Activated CD8-positive, alpha-beta memory T cell treated with anti-CD3 and anti-CD28 coated beads, Interleukin-2, amount 50 U/mL, for 1 hour (primary cell): ENCODE measurements around the gene ATG14.
"Not testable (repeated sequence)": the region's sequence is repeated elsewhere in the genome, so short reads cannot be mapped to it uniquely, and the experiment has no call there.

Experiments used
- DNase-seq: peaks from one replicate; pipeline ENCODE4 v3.0.0-alpha.2; 2020; ENCODE audit errors: extremely low read depth

Gene ATG14

DNA sequence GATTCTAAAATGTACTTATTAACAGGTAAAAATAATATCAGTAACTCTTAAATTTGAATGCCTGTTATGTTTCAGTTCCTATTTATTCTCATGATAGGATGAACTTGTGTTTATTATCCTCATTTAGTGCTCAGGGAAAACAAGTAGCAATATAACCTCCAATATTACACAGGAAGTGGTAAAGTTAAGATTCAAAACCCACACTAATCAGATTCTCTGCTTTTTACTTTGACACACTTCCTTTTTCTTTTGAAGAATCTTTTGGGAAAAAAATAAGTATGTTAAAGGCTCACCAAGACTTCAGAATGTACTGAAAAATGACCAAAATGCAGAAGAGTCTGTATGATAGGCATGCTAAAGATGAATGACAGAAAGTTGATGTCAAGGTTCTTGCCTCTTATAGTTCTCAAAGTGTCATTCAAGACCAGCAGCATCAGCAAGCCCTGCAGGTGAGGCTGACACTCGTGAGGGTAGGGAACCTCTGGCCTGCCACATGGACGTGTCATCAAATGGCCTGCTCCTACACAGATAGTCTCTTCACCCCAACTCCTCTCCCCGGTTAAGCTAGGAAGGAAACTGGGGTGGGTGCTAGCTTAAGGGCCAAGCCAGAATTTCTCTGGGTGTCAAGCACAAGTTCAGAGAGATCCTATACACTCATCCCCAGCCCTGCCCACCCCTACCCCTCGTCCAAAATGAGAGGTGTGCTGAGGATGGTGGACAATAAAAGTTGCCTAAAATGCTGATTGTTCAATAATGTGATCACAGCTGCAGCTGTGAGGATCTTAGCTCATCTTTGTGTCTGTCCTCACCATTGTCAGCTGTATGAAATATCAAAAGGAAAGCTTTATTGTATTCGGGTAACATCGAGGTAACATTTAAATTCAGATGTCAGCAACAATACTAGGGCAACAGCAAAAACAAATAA, 22.5 kb upstream of the ATG14 start:
- no peak for DNase-seq

DNA sequence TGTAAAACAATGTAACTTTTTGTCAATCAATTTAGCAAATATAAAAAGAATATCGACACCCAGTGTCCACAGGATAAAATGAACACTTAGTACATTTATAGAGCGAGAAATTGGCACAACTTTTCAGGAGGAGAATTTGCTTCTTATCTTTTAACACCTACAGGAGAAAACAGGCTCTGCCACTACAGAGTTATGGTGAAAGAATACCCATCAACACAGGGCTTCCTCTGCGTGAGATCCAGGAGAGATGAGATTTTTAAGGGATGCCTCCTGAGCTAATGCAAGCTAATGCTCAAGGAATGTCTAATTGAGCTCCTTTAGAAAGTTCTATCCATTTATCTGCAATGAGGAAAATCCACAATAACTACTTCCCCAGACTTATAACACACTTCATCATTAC, 21.0 kb upstream of the ATG14 start:
- no peak for DNase-seq

DNA sequence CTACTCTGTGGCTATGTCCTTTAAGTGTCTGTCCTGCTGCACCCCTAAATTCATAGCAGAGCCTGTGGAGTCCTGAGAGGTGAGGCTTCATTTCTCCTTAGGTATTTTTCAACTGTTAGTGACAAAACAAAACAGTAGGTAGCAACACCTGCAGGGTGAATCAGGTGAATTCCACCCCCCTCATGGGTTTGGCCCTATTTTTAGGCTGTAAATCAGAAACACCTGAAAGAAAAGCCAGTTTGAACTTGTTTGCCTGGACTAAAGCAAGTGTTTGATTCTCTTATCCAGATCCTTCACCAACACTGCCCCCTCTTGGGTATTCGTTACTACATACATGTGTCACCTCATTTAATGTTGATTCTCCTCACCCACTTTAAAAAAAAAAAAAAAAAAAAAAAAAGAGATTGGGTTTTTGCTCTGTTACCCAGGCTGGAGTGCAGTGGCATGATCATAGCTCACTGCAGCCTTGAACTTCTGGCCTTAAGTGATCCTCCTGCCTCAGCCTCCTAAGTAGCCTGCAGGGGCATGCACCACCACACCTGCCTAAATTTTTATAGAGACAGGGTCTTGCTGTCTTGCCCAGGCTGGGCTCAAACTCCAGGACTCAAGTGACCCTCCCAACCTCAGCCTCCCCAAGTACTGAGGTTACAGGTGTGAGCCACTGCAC, 18.5 kb upstream of the ATG14 start:
- no peak for DNase-seq

DNA sequence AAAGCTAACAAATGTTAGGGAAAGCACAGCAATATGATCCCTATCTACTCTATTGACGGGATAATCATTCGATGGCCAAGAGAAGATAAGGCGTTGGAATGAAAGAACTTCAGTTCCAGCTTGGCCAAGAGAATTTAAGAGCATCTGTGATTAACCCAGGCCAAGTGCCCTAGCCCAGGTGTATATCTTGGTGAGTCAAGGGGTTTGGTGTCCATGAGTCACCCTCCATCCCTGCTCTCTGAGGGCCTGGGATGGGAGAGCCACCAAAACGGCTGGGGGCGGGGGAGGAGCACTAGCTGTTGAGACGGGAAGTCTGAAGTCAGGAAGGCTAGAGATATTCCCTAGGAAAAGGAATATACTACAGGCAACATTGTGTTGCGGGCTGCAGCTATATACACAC, 15.8 kb upstream of the ATG14 start:
- DNase-seq: no peak

DNA sequence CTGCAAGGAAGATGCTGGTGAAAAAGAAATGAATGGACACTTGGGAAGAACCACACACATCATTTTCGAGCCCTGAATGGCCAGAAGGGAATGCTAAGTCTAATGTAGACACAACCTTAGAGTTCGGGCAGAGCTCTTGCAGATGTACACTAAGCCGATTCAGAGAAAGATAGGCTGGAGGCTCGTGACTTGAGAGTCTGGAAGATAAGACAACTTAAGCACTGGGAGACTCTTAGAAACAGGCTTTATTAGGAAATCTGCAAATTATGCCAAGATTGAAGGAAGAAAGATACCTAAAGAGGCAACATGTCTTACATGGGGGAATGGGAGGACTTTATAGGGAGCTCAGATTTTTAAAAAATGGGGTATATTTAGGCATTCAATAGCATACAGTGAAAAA, 15.3 kb upstream of the ATG14 start:
- DNase-seq: no peak

DNA sequence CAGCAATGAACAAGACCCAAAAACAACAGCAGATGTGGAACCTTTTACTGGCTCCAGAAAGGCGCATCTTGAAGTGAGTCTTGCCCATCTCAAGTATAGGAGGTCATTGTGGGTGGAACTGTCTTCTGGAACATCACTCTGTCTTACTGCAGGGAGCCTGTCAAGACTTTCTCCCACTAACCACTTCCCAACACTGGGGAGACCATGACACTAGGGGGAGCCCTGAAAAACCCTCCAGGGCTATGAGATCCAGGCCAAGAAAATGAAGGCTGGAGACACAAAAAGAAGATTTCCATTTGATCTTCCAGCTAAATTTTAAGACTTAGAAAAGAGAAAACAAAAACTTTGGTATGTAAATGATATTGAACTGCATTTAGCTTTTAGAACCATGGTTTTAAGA, 13.5 kb upstream of the ATG14 start:
- no peak for DNase-seq

DNA sequence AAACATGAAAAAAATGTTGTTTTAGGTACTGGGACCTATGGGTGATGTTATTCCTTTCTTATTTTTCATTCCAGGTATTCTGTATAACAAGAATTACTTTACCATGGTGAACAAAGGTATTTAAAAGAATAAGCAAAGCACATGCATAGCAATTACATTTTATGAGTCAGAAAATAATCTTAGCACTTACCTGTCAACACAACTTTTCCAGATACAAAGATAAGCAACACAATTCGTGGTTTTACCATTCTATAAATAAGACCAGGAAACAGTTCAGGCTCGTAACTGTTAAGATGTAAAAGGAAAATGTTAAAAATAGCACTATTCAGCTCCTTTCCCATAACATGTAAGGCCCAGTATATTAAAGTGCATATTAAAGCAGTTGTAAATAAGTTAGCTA, 12.3 kb upstream of the ATG14 start:
- DNase-seq: no peak

DNA sequence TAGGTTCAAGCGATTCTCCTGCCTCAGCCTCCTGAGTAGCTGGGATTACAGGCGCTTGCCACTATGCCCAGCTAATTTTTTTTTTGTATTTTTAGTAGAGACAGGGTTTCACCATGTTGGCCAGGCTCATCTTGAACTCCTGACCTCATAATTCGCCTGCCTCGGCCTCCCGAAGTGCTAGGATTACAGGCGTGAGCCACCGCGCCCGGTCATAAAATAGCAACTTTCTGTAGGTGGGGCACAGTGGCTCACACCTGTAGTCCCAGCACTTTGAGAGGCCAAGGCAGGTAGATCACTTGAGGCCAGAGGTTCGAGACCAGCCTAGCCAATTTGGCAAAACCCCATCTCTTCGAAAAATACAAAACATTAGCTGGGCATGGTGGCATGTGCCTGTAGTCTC, 10.7 kb upstream of the ATG14 start:
- DNase-seq: not testable (repeated sequence)

DNA sequence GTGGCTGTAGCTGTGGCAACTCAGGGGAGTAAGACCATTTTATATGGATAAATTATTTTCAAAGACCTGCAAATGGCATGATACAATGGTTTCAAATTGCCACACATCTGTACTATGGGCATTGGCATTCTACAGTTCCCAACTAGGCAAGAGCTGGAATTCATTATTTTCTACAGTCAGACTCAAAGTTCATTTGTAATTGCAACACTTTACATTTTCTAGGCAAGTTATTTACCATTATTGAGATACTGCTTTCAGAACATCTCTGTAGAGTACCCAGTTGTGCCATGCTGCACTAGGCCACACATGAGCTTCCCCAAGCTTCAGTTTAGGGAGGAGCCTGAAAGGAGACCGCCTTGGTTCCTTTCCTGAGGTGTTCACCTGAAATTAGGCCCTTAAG, 8.0 kb upstream of the ATG14 start:
- no peak for DNase-seq

DNA sequence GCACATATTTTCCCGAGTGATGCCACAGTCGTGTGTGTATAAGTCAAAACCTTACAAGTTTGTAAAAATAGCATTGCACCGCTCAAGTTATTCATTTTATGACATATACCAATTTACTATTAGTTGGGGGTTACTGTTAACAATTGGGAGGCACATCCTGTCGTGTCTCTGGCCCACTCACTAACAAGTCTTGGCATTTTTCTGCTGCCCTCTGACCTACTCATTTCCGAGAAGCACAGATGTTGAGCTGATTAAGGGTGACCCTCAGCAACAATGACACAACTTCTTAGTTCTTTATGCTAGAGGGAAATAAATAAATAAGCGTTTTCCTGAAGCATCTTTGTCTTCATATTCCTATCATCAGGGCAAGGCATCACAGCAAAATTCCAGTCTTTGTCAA, 6.8 kb upstream of the ATG14 start:
- no peak for DNase-seq

DNA sequence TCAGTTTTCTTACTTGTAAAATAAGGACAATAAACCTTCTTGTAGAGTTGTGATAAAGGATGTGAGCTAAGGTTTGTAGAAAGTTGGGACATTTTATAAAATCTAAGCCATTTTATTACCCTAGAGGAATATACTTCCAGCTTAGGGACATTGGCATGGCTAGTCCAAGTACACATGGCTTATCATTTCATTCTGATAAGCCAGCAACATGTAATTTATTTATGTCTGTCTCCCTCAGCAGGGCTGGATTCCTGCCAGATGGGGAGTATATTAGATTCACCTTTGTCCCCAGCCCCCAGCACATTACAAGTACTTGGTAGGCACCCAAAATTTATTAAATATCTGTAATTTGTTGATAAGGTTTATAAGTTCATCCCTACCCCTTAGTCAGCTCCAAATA, 6.3 kb upstream of the ATG14 start:
- no peak for DNase-seq

DNA sequence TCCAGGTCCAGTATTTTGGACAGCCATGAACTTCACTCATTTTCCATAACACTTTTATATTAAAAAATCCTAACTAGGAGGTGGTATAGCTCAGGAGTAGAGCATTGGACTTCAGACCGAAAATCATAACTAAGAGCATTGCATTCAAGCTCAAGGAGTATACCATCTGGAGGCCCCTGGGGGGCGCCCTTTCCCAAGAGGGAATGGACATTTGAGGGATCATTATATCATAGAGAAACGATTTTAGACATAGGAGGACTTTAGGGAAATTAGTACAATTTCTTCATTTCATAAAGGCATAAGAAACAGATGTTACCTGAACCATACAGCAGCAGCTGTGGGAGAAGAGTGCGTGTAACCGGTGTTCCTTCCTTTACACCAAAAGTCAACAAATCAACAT, 5.2 kb upstream of the ATG14 start:
- DNase-seq: no peak

DNA sequence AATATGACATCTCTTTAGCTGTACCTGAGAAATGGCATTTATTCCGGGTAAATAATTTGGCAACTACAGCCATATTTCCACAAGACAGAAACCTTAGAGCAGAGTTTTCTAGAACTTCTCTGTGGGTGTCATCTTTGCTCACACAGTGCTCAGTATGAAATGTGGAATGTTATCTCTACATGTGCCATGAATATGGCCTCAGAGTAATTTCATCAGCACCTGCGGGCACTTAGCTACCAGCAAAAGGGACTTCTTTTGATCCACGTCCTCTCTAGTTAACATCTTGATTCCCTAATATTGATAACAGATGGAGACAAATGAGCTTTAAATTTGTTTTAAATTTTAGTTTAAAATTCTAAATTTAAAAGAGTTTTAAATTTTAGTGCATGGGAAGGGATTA, 2.9 kb upstream of the ATG14 start:
- no peak for DNase-seq

DNA sequence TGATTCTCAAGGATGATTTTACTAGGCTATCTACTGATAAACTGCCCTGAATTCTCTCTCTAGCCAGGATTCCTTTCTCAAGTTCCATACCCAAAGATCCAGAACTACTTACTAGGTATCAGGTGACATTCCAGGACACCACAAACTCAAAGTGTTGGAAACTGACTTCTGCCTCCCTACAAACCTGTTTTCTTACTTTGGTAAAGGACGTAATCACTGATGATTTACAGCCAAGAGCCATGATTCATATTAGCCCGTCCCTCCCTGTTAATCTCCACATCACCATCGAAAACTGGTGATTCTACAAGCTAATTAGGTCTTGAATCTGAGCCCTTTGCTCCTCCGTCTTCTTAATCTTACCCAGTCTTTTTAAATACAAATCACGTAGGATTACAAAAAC, 1.0 kb upstream of the ATG14 start:
- DNase-seq: no peak

DNA sequence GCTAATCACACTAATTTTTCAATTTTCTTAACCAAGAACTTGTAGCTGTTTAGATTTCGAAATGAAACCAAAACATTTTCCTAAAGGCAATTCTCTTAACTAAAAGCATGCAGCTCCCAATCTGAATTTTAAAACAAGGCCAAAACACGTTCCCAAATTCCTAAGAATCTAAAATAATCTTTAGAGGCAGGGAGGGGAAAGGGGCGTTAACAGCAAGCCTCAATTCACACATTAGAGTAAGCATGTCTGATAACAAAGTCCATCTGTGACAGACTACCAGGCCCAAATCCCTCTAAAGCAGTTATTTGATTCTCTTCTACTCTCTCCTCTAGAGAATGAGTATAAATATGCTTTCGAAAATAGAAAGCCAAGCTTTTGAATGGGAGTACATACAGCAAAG, 754 bp downstream of the ATG14 start:
- DNase-seq: no peak

DNA sequence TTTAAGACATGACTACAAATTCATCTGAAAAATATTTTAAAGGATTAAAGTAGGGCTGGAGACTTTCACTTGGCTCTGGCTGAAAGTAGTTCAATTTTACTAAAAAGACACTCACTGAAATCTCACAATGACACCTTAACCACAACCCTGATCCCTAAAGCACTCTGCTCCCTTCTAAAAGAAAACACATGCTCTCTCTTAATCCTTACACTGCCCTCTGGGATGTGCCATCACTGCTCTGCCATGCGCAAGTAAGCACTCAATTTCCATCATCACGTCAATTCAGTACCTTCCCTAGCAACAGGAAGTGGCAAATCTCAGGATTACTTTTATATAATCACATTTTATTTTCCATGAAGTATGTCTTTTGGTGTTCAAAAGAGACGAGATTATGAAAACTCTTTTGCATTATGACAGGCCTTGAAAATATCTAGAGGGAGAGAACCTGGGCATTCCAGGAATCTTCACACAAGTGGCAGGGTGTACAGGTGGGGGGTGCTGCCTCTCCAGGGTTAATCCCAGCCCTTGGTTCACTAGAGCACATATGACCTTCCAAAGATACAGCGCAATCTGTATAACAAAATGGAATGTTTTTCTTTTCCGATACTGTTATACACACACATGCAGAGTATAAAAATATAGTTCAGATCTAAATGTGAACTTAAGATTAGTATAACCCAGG, 7.3 kb downstream of the ATG14 start:
- no peak for DNase-seq

DNA sequence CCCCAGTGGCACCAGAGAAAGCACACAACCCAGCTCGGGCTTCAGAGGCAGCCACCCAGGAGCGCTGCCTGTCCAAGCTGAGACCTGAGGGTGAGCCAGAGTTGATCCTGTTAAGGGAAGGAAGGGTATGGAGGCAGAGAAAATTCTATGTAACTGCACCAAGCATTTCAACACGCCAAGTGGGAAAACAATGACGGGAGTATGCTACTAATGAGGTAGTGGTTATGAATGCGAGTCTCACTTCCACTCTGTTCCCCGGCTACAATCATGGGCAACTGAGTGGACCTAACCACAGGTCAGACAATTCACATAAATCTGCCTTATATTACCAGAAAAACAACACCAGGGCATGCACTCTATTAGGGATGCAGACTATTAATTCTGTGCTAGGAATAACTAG, 9.9 kb downstream of the ATG14 start:
- no peak for DNase-seq

DNA sequence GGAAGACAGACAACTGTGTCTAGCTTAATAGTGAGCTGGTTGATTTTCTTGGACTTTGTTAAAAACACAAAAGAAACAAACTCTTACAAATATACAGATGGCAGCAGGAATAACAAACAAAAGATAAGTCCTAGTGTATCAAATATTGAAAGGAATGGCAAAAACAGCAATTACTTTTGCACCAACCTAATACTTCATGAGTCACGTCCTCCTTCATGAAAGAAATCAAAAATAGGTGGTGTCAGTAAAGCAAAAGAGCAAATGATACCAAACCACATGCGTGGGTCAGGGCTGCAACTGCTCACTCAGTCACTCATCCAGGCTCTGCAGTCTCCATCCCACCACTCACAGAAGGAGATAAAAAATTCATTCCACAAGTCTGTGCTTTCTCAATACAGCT, 11.8 kb downstream of the ATG14 start:
- no peak for DNase-seq

DNA sequence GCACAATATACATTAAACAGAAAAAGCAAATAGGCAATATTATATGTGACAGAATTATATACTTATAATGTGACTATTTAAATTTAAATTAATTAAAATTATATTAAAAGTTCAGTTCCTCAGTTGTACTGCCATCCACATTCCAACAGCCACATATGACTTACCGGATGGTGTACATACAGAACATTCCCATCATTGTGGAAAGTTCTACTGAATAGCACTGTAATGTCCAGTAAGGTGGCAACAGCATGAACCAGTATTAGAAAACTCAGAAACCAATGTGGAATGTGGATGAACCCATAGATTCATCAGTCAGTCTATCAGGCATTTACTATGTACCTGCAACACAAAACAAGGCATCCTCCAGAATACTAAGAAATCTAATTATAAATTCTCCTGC, 12.4 kb downstream of the ATG14 start:
- DNase-seq: no peak

DNA sequence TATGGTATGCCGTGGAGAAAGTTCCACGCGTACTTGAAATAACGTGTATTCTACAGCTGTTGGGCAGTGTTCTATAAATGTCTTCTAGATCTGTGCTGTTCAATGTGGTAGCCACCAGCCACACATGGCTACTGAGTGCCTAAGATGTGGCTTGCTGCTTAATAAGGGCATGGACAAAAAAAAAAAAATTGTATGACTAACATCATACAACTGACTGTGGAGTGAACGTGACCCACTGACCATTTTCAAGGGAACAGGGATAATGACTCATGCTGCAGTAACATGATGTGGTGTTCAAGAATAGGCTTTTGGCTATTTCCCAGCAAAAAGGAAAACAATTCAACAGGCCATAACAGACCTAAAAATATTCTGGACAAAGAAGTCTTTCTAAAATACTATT, 13.0 kb downstream of the ATG14 start:
- no peak for DNase-seq

DNA sequence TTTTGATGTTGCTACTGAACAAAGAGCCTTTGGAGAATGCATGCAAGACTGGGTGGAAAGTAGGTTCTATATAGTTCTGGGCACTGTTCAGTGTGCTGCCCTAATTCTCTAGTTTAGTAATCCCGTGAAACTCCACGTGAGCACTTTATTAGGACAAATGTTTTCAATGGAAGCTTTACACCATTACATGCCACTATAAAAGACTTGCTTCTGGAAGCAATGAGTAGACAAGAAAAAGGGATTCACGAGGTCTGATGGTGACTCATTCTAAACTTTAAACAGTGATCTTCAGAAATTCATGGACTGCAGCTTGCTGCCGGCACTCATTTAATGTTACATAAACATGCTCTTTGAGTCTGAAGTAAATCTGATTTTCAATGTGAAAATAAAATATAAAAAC, 22.3 kb downstream of the ATG14 start:
- no peak for DNase-seq

DNA sequence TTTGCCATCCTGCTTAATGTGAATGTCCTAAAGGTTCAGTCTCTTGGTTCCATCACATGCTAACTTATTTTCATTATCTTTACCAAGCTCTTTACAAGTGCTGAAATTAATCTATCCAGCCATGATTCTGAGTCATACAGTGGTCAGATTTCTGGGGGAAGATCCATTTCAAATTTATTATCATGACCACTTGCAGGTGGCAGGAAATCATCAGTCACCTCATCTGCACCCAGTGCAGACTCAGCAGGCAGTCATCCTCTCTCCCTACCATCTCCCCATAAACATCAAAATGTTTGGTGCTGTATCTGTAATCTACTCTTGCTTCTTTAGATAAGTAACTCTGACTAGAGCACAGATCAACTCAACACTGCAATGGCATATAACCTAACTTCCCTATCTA, 23.5 kb downstream of the ATG14 start:
- DNase-seq: no peak

DNA sequence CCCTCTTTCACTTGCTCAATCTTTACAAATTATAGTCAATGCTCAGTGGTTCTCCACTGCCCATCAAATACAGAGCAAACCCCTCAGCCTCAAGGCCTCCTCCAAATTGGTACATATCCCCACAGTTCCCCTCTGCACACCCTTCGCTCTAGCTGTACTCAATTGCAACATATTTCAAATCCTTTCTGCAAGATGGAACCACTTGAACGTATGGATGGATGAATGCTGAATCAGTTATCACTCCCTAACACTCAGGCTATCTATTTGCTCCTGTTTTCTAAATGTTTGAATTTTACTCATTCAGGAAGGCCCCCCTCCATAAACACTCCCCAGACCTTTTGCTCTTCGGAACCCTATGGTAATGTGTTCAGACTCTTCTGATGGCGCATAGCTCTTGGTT, 24.5 kb downstream of the ATG14 start:
- no peak for DNase-seq
